ENCODE data around the gene DHRS1.

Gene DHRS1

GRCh38 chr14:24280797-24281460, 18.7 kb downstream of the DHRS1 start:
- DNase-seq: peak; percentile 14

- DNase-seq: no peak
These were observed 20.0 kb downstream of the DHRS1 start for GRCh38 chr14:24279301-24280186.

GRCh38 chr14:24278424-24278823, 21.2 kb downstream of the DHRS1 start:
- no peak for DNase-seq

GRCh38 chr14:24277606-24278321, 21.8 kb downstream of the DHRS1 start:
- no peak for DNase-seq

- DNase-seq: no peak
These were observed 22.5 kb downstream of the DHRS1 start for GRCh38 chr14:24277071-24277470.

- DNase-seq: no peak
These were observed 25.5 kb downstream of the DHRS1 start for GRCh38 chr14:24274101-24274543.

GRCh38 chr14:24273422-24273998, 26.1 kb downstream of the DHRS1 start:
- DNase-seq: no peak

- DNase-seq: no peak
These were observed 27.1 kb downstream of the DHRS1 start for GRCh38 chr14:24272467-24272866.

GRCh38 chr14:24271834-24272263, 27.7 kb downstream of the DHRS1 start:
- DNase-seq: no peak

- peak; percentile 83 for DNase-seq
These were observed 28.3 kb downstream of the DHRS1 start, which contains the start of gene RABGGTA for GRCh38 chr14:24271134-24271833. TSS of gene RABGGTA (minus strand) at chr14:24271597. CDS start at chr14:24271115, 482 bp downstream.

- no peak for DNase-seq
These were observed 28.9 kb downstream of the DHRS1 start for GRCh38 chr14:24270537-24271133.

GRCh38 chr14:24269910-24270536, 29.6 kb downstream of the DHRS1 start:
- no peak for DNase-seq

GRCh38 chr14:24269368-24269767, 30.2 kb downstream of the DHRS1 start:
- no peak for DNase-seq

GRCh38 chr14:24268225-24268624, 31.4 kb downstream of the DHRS1 start:
- no peak for DNase-seq

GRCh38 chr14:24267516-24267915, 32.1 kb downstream of the DHRS1 start:
- no peak for DNase-seq

- DNase-seq: no peak
These were observed 33.0 kb downstream of the DHRS1 start for GRCh38 chr14:24266344-24267244.

- DNase-seq: no peak
These were observed 35.3 kb downstream of the DHRS1 start for GRCh38 chr14:24264298-24264697.

GRCh38 chr14:24263848-24264247, 35.7 kb downstream of the DHRS1 start:
- DNase-seq: no peak

GRCh38 chr14:24262821-24263733, 36.5 kb downstream of the DHRS1 start, which contains the start of gene TGM1:
TSS of gene TGM1 (minus strand) at chr14:24263177. CDS start at chr14:24262352, 825 bp downstream.
- no peak for DNase-seq

Data from fibroblast of upper back skin (primary cell).